ENCODE data around the gene PPFIBP1. TPM values are rescaled to one million over a fixed set of nuclear protein-coding genes. Genes with fewer than 3 reads are reported as not detected.

The PPFIBP1 gene
- total RNA-seq (ENCODE audit: unreplicated experiment) = 184 TPM
- long read RNA-seq, transcript PPFIBP1-217 (10 exons, 1,191 nt) = major isoform, 5 of 41 reads
- long read RNA-seq, partial matches to known transcripts = 24 of 41 reads
- long read RNA-seq, other reads (novel, unspliced or antisense) = 8 of 41 reads

DNA sequence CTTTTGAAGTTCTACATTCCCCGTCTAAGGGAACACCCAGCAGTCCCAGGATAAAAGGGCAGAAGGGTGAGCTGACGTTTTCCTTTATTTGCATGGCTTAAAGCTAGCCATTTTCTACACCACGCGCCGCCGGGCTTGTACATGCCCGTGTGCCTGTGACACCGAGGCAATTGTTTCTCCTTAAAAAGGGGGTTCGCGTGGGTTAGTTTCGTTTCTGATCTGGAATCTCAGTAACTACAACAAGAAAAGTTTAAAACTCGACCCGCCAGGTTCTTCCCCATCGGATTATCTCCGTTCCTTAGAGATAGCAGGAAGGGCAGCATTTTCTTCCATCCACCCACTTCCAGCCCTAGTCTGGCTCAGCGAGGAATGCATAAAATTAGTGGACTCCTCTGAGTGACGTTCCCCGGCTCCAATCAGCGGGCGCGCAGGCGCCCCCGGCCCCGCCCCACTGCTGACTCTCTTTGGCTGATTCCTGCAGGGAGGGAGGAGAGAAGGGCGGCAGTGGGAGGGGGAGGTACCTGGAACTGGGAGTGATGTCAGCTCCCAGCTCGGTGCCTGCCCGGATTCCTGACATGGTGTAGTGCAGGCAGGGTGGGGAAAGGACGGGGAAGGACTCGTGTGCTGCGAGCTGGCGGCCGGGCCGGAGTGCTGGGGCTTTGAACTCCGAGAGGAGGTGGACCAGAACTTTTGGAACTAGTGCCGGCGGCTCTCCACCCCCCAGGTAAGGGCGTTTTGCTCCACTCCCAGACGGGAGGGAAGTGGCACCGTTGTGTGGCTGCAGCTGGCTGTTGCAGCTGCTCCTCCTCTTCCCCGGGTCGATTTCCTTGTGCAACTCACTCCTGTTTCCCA lies at the start of gene PPFIBP1:
Gene PPFIBP1, plus strand, starts transcription at position 565 of the 852 bp plus-strand sequence. CDS start 109,191 bp downstream, outside the sequence.
- Mint-ChIP-seq H3K9me3 (ENCODE audit: unreplicated experiment) (no peaks in the 10 kb centered on the region), H3K4me1 (ENCODE audit: unreplicated experiment) (peaks cover 71% of the 10 kb centered on the region), H3K27me3 (ENCODE audit: unreplicated experiment) (peaks cover 11% of the 10 kb centered on the region), H3K36me3 (ENCODE audit: low read depth, unreplicated experiment) (peaks cover 10% of the 10 kb centered on the region), H3K4me3 (ENCODE audit: unreplicated experiment) (peak within 1 kb of the TSS; percentile 98), H3K27ac (ENCODE audit: unreplicated experiment) (peak within 1 kb of the TSS; percentile 96)
- peak; percentile 100 for DNase-seq (ENCODE audit: low spot score)
- TF ChIP-seq, protein P1, sequence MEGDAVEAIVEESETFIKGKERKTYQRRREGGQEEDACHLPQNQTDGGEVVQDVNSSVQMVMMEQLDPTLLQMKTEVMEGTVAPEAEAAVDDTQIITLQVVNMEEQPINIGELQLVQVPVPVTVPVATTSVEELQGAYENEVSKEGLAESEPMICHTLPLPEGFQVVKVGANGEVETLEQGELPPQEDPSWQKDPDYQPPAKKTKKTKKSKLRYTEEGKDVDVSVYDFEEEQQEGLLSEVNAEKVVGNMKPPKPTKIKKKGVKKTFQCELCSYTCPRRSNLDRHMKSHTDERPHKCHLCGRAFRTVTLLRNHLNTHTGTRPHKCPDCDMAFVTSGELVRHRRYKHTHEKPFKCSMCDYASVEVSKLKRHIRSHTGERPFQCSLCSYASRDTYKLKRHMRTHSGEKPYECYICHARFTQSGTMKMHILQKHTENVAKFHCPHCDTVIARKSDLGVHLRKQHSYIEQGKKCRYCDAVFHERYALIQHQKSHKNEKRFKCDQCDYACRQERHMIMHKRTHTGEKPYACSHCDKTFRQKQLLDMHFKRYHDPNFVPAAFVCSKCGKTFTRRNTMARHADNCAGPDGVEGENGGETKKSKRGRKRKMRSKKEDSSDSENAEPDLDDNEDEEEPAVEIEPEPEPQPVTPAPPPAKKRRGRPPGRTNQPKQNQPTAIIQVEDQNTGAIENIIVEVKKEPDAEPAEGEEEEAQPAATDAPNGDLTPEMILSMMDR (IDR thresholded peaks at IDR 0.05; ENCODE audit: unreplicated experiment) = no peak

DNA sequence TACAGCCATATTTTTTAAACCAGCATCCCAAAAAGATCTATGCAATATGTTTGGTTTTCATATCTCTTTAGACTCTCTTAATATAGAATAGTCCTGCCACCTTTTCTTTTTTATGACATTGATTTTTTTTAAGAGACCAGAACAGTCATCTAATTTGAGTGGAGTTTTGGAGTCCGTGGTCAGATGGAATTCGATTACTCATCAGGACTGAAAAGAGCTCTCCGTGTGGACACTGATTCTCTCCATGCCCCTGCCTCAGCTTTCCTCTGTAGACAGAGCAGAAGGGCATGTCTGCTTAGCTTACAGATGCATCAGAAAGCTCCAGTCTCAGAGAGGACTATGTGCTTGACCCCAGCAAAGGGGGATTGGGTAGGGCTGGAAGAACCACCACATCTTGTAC lies 49.7 kb upstream of the PPFIBP1 start:
- TF ChIP-seq, protein P1 (IDR thresholded peaks at IDR 0.05; ENCODE audit: unreplicated experiment) = no peak
- H3K27me3 Mint-ChIP-seq (ENCODE audit: unreplicated experiment) = no peaks in the 10 kb centered on the region
- no peak overlapping the region for H3K4me3 Mint-ChIP-seq (ENCODE audit: unreplicated experiment)
- H3K4me1 Mint-ChIP-seq (ENCODE audit: unreplicated experiment) = peaks cover 7% of the 10 kb centered on the region
- peaks cover 4% of the 10 kb centered on the region for H3K9me3 Mint-ChIP-seq (ENCODE audit: unreplicated experiment)
- no peak overlapping the region for H3K27ac Mint-ChIP-seq (ENCODE audit: unreplicated experiment)
- peaks cover 9% of the 10 kb centered on the region for H3K36me3 Mint-ChIP-seq (ENCODE audit: low read depth, unreplicated experiment)
- no peak for DNase-seq (ENCODE audit: low spot score)

DNA sequence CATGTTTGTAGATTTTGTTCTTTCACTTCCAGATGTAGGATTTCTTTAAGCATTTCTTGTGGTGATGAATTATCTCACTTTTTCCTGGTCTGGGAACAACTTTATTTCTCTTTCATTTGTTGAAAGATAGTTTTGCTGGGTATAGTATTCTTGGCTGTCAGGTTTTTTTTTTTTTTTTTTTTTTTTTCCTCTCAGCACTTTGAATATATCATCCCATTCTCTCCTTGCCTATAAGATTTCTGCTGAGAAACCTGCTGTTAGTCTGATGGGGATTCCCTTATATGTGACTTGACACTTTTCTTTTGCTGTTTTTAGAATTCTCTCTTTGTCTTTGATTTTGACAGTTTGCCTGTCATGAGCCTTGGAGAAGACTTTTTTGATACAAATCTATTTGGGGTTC lies 47.0 kb upstream of the PPFIBP1 start:
- Mint-ChIP-seq H3K4me1 (ENCODE audit: unreplicated experiment) (no peaks in the 10 kb centered on the region), H3K27me3 (ENCODE audit: unreplicated experiment) (peaks cover 1% of the 10 kb centered on the region), H3K27ac (ENCODE audit: unreplicated experiment) (no peak overlapping the region), H3K9me3 (ENCODE audit: unreplicated experiment) (peaks cover 10% of the 10 kb centered on the region), H3K4me3 (ENCODE audit: unreplicated experiment) (no peak overlapping the region), H3K36me3 (ENCODE audit: low read depth, unreplicated experiment) (peaks cover 15% of the 10 kb centered on the region)
- no peak for DNase-seq (ENCODE audit: low spot score)
- TF ChIP-seq, protein P1 (IDR thresholded peaks at IDR 0.05; ENCODE audit: unreplicated experiment) = no peak

DNA sequence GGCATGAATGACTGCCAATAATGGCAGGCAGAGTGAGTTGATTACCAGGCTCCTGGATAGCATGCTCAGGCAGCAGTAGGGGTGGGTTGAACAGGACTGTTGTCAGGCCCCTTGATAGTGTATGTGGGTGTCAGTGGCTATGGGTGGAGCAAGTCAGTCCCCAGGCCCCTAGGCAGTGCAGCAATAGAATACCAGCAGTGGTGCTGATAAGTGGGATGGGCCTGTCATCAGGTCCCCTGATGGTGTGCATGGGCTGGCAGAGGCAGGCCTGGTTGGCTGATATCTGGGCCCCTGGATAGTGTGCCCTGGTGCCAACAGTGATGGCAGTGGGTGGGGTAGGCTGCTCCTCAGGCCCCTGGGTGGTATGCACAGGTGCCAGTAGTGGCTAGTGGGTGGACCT lies 45.1 kb upstream of the PPFIBP1 start:
- H3K9me3 Mint-ChIP-seq (ENCODE audit: unreplicated experiment) = peaks cover 10% of the 10 kb centered on the region
- H3K27me3 Mint-ChIP-seq (ENCODE audit: unreplicated experiment) = peaks cover 1% of the 10 kb centered on the region
- DNase-seq (ENCODE audit: low spot score) = no peak
- H3K4me3 Mint-ChIP-seq (ENCODE audit: unreplicated experiment) = no peak overlapping the region
- no peak overlapping the region for H3K27ac Mint-ChIP-seq (ENCODE audit: unreplicated experiment)
- TF ChIP-seq, protein P1 (IDR thresholded peaks at IDR 0.05; ENCODE audit: unreplicated experiment) = no peak
- no peaks in the 10 kb centered on the region for H3K4me1 Mint-ChIP-seq (ENCODE audit: unreplicated experiment)
- peaks cover 15% of the 10 kb centered on the region for H3K36me3 Mint-ChIP-seq (ENCODE audit: low read depth, unreplicated experiment)

DNA sequence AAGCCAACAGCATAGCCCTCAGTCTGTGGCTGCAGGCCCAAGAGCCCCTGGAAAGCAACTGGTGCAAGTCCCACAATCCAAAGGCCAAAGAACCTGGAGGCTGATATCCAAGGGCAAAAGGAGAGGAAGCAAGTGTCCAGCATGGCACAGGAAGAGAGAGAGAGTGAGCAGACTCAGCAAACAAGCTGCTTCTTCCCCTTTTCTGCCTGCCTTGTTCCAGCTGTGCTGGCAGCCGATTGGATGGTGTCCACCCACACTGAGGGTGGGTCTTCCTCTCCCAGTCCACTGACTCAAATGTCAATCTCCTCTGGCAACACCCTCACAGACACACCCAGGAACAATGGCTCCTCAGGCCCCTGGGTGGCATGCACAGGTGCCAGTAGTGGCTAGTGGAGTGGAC lies 44.0 kb upstream of the PPFIBP1 start:
- Mint-ChIP-seq H3K27ac (ENCODE audit: unreplicated experiment) (no peak overlapping the region), H3K4me1 (ENCODE audit: unreplicated experiment) (no peaks in the 10 kb centered on the region), H3K27me3 (ENCODE audit: unreplicated experiment) (peaks cover 1% of the 10 kb centered on the region), H3K9me3 (ENCODE audit: unreplicated experiment) (peaks cover 10% of the 10 kb centered on the region), H3K36me3 (ENCODE audit: low read depth, unreplicated experiment) (peaks cover 15% of the 10 kb centered on the region), H3K4me3 (ENCODE audit: unreplicated experiment) (no peak overlapping the region)
- no peak for DNase-seq (ENCODE audit: low spot score)
- TF ChIP-seq, protein P1 (IDR thresholded peaks at IDR 0.05; ENCODE audit: unreplicated experiment) = no peak
